Suppressor macrophage treated with lipopolysaccharide for 4 hours (primary cell): Measurements from ENCODE around the gene COPS7A.

Experiments used
- DNase-seq: peaks from one replicate; pipeline ENCODE4 v3.0.0-alpha.2; 2020

Gene COPS7A

DNA sequence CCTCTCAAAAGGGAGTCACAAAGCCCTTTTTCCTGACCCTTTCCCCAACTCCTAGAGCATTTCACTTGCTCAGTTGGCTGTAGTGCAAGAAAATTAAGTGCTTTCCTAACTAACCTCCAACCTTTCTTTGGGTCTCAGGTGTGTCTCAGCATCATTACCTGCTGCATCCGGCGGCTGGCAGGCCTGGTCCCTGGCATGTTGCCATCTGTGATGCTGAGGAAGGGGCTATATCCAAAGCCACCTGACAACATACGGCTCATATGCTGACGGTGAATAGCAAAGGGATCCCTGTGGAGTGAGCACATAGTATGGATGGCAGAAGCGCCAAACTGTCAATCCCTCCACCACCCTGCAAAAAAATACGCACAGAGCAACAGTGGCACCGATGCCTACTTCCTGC is 27.9 kb downstream of the COPS7A start:
- no peak for DNase-seq

- no peak for DNase-seq
These were observed 28.5 kb downstream of the COPS7A start for GRCh38 chr12:6752167-6752920.

DNA sequence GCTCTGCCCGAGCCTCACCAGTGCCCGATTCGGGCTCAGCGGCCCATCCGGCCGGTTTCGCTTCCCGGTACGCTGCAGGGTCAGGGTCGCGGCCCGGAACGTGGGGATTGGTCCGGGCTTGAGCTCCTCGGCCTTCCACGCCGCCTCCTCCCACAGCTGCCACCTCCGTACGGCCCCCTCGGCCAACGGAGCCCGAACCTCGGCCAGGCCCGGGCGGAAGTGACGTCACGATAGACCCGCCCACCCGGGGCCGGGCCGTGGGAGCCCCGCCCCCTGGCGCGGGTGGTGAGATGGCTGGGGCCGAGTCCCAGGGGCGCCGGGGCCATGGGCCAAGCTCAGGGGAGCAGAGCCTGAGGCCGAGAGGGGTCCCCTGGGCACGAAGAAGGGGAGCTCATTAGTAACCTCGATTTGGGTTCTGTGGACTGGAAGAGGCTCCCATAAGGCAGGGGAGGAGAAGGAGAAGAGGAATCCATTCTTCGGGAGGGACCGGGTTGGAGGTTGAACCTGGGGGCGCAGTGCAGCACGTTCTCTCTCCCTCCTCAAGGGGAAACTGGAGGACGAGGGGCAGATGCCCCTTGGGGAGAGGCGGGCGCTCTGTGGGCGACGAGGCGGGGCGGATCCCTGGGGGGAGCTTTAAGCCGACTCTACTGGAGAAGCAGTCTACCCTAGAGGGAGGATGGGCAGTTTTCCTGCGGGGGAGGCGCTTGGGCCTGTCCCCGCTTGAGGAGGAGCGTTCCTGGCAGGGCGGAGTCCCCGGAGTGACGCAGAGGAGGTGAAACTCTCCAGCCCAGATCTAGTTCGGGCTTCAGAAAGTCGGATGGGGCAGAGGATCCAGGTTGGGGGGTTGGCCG is 29.3 kb downstream of the COPS7A start, which contains the start of gene MLF2:
TSS of gene MLF2 (minus strand) at position 221 of the 851 bp plus-strand sequence. CDS start 807 bp downstream, outside the sequence.
- peak; percentile 99 for DNase-seq

DNA sequence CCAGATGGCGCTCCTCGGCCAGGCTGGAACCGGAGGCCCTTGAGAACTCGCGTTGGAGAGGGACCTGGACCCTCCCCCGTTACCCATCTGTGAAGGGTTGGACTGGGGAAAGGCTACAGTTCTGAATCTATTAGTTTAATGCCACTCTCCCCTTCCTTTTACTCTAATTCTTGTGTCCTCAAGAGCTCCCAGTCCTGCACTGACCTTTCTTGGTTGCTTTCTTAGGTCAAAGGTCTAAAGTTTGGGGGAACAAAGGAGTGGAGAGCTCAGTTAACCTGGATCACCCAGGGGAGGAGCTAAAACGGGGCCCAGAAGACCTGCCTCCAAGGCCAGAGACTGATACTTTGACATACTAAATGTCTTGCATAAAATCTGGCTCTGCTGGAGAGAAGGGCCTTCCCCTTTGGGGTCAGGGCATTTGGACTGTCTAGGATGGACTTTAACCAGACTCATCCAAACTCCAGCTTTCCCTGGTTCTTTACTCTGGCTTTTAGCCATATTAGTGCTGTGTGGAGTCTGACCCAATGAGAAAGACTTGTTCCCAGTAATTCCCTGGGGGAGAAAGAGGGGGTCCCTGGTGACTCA is 30.0 kb downstream of the COPS7A start:
- DNase-seq = peak; percentile 32

DNA sequence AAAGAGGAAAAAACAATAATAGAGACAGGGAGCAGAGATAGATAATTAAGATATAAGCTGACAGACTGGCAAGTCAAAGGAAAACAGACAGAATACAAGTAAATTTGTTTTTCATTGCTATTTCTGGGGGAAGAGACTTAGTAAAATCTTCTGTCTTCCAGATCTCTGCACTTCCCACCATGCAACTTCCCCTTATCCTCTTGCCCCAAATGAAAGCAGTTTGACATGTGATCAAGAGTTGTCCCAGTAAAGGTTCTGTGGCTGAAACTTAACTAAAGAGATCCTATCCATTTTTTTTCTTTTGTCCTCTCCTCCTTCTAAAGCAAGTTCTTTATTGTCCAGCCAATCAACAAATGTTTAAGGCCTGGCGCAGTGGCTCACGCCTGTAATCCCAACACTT is 30.6 kb downstream of the COPS7A start:
- DNase-seq = peak; percentile 67

- no peak for DNase-seq
These were observed 33.3 kb downstream of the COPS7A start for GRCh38 chr12:6757028-6757690.

GRCh38 chr12:6758506-6759095 is 34.8 kb downstream of the COPS7A start:
- peak; percentile 32 for DNase-seq

GRCh38 chr12:6759741-6760140 is 35.9 kb downstream of the COPS7A start:
- no peak for DNase-seq

DNA sequence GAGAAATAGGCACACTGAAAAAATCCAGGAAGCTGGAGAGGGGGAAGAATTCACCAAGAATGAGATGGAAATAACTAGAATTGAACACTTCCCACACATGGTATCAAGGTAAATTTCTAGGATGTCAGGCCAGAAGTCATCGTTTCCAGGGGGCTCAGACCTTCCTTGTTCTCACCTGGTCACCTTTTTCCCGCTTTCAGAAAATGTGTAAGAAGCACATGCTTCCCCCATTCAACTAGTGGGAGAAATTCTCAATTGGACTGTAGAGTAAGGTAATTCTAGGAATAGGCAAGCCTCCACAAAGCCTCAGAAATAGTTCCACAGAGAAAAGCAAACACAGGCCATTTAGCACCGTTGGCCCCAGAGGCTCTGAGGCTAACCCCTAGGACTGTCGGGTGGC is 39.5 kb downstream of the COPS7A start:
- DNase-seq = no peak

- peak; percentile 72 for DNase-seq
These were observed 40.4 kb downstream of the COPS7A start for GRCh38 chr12:6764011-6764828.

DNA sequence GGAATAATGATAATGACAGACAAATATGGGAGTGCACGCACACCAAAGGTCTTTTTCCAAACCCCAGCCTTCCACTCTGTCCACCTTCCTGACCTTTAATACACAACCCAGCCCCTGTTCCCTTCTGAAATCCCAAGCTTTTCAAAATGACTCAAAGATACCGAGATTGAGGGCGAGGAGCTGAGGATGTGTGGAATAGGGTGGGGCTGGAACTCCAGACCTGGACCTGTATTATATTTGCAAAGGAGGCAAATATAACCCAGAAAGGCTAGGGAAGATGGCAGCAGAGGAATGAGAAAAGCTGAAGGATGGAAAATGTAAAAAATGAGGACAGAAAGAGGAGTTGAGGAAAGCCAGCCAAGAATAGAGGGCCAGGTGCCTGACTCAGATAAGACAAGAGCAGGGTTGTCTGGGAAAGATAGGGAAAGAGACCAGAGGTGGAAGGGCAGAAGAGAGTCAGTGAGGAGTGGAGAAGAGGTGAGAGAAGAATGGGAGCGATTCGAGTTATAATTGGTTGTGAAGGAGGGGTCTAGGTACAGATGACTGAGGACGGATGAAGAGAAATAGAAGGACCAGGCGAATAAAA is 41.3 kb downstream of the COPS7A start:
- DNase-seq = no peak

- DNase-seq = peak; percentile 35
These were observed 42.1 kb downstream of the COPS7A start, which contains the start of gene PTMS for GRCh38 chr12:6765634-6766581. Gene PTMS (plus strand): TSS chr12:6766363. CDS start chr12:6766706, 343 bp downstream.

DNA sequence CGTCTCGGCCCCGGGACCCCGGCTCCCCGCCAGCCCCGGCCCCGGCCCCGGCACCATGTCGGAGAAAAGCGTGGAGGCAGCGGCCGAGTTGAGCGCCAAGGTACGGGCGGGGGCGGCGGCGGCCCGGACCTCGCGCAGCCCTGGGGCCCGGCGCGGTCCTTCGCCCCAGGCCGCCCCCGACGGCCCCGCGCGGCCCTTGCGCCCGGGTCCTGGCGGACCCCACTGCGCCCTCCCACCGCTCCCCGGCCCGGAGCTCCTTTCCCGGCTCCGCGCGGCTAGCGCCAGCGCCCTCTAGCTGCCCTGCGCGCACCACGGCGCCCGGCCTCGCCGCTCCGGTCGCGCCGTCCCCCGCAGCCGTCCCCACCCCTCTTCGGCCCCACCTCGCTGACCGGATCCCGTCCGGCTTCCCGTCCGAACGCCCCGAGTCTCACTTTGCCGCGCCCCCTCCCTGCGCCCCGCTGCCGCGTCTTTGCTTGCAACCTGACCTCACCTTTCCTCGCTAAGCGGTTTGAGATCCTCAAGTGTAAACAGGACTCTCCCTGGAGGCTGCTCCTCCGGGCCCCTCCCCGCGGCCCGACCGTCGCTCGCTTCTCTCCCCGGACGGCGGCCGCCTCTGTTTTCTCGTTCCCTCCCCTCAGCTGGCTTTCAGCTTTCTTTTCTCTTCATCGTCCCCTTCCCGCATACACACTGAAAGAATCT is 43.0 kb downstream of the COPS7A start:
- peak; percentile 82 for DNase-seq

- DNase-seq = no peak
These were observed 43.8 kb downstream of the COPS7A start for GRCh38 chr12:6767353-6768319.

DNA sequence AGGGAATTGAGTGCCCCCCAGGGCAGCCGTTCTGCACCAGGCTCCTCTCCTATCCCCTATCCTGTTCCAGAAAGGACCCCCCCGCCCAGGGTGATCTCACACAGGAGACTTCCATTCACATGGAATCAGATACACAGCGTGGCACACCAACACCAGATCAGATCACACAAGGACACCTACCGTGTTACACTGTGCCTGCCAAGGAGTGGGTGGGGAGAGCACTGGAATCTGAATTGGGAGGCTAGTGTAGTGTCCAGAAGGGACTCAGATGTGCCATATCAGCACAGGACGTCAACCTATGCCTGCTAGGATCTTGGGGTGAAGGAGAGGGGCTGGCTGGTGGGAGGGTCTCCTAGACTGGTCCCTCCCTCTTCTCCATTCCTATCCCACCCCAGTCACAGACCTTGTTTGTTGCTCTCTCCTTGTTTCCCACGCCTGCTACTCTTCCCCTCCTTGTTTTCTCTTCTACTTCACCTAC is 44.6 kb downstream of the COPS7A start:
- DNase-seq = no peak

DNA sequence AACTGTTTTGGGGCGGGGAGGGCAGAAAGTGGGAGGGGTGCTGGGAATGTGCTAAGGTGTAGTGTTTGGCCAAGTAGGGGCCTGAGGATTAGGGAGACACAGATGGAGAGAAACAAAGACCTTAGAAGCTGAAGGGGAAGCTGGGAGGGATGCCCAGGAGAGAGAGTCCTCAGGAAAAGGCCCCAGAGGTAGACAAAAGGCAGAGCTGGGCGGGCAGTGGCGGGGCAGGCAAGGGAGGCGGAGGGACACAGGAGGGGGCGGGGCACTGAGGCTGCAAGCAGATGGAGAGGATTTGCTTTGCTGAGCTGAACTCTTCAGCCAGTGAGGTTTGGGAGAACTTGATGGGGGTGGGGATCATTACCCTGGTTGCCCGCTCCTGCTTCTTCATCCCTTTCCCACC is 45.1 kb downstream of the COPS7A start:
- no peak for DNase-seq

DNA sequence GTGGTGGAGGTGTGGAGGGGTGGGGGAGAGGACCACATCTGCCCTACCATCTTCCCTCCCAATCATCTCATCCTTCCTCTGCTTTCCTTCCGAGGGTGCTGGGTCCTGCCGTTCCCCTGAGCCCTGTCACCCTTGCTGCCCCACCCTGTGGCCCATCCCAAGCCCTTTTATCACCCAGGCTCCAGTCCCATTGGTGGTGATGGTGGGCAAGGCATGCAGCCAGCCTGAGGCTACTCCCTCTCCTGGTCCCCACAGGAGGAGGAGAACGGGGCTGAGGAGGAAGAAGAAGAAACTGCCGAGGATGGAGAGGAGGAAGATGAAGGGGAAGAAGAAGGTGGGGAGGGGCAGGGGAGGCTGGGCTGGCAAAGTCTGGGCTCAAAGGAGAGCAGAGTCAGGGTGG is 45.8 kb downstream of the COPS7A start:
- DNase-seq = no peak

DNA sequence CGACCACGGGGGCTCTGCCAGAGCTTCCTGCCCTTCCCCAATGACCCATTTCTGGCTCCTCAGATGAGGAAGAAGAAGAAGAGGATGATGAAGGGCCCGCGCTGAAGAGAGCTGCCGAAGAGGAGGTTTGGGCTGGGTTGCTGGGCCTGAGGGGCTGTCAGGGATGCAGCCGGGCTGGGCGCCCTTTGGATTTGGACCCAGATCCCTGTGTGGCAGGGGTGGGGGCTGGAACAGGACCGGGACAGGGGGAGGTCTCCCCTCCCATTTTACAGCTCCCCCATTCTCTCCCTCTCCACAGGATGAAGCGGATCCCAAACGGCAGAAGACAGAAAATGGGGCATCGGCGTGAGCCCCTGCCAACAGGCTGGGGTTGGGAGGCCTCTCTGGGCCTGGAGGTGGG is 46.2 kb downstream of the COPS7A start:
- no peak for DNase-seq
